ENCODE measurements around the gene MAP3K10. TPM values are rescaled to one million over a fixed set of nuclear protein-coding genes. Genes with fewer than 3 reads are reported as not detected.

The MAP3K10 gene
- total RNA-seq, 1 experiment from 2014 or later: 255 TPM

DNA sequence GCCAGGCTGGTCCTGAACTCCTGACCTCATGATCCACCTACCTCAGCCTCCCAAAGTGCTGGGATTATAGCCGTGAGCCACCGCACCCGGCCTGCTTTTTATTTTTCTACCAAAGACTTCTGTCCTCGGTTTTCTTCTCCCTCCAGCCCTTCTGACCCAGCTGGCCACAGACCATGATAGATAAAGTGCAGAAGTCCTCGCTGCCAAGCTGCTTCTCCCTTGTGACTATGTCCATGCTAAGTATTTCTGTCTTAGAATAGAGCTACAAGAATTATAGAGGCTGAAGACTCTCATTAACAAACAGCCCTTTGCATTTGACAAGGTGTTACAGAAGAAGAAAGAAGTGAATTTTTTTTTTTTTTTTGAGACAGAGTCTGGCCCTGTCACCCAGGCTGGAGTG, 15.4 kb upstream of the MAP3K10 start:
- in situ Hi-C loops (cut with HindIII; ENCODE audit: low pct_unique_long_range_greater_than_20kb, low sequenced_read_pairs) (no loop called here), intact Hi-C loops (cut with micrococcal nuclease; ENCODE audit: unreplicated experiment) (no loop called here)
- Histone ChIP-seq H3K27ac (ENCODE audit: low read length) (no peak overlapping the region), H3K4me1 (ENCODE audit: control insufficient read depth, insufficient read depth, low read length) (no peaks in the 10 kb centered on the region), H3K4me3 (ENCODE audit: low read depth in 2 of 2, low read length in 2 of 2) (no peak overlapping the region), H3K36me3 (ENCODE audit: control insufficient read depth, insufficient read depth, low read length) (no peaks in the 10 kb centered on the region), H3K9me3 (ENCODE audit: control insufficient read depth, insufficient read depth, low read depth, low read length) (peaks cover 7% of the 10 kb centered on the region; the same call in 1 of the 2 replicates), H3K27me3 (ENCODE audit: control insufficient read depth, insufficient read depth, low read length) (peaks cover 9% of the 10 kb centered on the region)
- ChIA-PET POLR2A (interaction anchor here (0.7 to 1.9 kb wide), 7 partner anchors 10 to 342 kb away, joined by 3 to 15 read pairs (median 6); no protein-coding TSS in a partner anchor), CTCF (interaction anchor here (0.6 to 8.1 kb wide), 15 partner anchors 11 to 1539 kb away, joined by 3 to 113 read pairs (median 5); partner anchors contain the start of genes MAP3K10 and TTC9B)
- DNase-seq (ENCODE audit: low read depth, low spot score): no peak
- ATAC-seq: no peak
- TF ChIP-seq POLR2AphosphoS5 (IDR thresholded peaks at IDR 0.05; ENCODE audit: low read depth, low read length): no peak
- TF ChIP-seq SIN3A (IDR thresholded peaks at IDR 0.05; ENCODE audit: borderline replicate concordance, insufficient read depth, low read depth, low read length): no peak
- TF ChIP-seq, protein P1, sequence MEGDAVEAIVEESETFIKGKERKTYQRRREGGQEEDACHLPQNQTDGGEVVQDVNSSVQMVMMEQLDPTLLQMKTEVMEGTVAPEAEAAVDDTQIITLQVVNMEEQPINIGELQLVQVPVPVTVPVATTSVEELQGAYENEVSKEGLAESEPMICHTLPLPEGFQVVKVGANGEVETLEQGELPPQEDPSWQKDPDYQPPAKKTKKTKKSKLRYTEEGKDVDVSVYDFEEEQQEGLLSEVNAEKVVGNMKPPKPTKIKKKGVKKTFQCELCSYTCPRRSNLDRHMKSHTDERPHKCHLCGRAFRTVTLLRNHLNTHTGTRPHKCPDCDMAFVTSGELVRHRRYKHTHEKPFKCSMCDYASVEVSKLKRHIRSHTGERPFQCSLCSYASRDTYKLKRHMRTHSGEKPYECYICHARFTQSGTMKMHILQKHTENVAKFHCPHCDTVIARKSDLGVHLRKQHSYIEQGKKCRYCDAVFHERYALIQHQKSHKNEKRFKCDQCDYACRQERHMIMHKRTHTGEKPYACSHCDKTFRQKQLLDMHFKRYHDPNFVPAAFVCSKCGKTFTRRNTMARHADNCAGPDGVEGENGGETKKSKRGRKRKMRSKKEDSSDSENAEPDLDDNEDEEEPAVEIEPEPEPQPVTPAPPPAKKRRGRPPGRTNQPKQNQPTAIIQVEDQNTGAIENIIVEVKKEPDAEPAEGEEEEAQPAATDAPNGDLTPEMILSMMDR (IDR thresholded peaks at IDR 0.05): no peak
- no peak for TF ChIP-seq TCF7L2 (IDR thresholded peaks at IDR 0.05; ENCODE audit: low read depth, low read length)
- TF ChIP-seq, protein P2, sequence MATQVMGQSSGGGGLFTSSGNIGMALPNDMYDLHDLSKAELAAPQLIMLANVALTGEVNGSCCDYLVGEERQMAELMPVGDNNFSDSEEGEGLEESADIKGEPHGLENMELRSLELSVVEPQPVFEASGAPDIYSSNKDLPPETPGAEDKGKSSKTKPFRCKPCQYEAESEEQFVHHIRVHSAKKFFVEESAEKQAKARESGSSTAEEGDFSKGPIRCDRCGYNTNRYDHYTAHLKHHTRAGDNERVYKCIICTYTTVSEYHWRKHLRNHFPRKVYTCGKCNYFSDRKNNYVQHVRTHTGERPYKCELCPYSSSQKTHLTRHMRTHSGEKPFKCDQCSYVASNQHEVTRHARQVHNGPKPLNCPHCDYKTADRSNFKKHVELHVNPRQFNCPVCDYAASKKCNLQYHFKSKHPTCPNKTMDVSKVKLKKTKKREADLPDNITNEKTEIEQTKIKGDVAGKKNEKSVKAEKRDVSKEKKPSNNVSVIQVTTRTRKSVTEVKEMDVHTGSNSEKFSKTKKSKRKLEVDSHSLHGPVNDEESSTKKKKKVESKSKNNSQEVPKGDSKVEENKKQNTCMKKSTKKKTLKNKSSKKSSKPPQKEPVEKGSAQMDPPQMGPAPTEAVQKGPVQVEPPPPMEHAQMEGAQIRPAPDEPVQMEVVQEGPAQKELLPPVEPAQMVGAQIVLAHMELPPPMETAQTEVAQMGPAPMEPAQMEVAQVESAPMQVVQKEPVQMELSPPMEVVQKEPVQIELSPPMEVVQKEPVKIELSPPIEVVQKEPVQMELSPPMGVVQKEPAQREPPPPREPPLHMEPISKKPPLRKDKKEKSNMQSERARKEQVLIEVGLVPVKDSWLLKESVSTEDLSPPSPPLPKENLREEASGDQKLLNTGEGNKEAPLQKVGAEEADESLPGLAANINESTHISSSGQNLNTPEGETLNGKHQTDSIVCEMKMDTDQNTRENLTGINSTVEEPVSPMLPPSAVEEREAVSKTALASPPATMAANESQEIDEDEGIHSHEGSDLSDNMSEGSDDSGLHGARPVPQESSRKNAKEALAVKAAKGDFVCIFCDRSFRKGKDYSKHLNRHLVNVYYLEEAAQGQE (IDR thresholded peaks at IDR 0.05; ENCODE audit: insufficient read depth in 1 of 2, low read depth in 2 of 2, low read length in 1 of 2): no peak
- no TSS peak for BruUV-seq (replicated peaks)

DNA sequence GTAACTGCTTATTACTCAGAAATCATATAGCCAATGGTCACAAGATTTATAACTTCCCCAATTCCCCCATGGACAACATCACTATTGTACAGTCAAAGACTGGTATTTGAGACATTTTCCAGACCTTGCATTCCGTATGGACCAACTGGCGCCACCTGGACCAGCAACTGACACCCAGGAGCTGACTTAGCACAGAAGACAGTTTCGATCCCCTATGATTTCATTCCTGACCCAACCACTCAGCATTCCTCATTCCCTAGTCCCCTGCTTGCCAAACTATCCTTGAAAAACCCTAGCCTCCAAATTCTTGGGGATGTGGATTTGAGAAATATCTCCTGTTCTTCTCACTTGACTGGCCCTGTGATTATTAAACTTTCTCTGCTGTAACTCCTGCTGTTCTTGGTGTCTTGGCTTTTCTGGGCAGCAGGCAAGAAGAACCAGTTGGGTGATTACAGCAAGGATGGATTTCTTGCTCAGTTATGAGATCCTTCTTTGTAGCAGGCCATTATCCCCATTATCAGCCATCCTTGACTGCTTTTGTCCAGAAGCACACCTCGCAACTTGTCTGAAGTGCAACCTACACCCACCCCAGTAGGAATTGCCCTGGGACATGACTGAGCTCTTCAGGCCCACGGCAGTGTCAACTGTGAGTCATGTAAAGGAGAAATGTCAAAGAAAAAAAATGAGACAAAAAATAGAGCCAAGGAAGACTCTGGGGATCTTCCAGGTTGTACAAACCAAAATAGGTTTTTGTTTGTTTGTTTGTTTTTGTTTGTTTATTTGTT, 13.7 kb upstream of the MAP3K10 start:
- no peaks in the 10 kb centered on the region for H3K36me3 ChIP-seq (ENCODE audit: control insufficient read depth, insufficient read depth, low read length)
- intact Hi-C loops (cut with micrococcal nuclease; ENCODE audit: unreplicated experiment): no loop called here
- H3K4me1 ChIP-seq (ENCODE audit: control insufficient read depth, insufficient read depth, low read length): no peaks in the 10 kb centered on the region
- CTCF ChIA-PET: interaction anchor here (0.6 to 8.1 kb wide), 6 partner anchors 13 to 118 kb away, joined by 3 to 113 read pairs (median 8); partner anchors contain the start of gene TTC9B
- peaks cover 7% of the 10 kb centered on the region; the same call in 1 of the 2 replicates for H3K9me3 ChIP-seq (ENCODE audit: control insufficient read depth, insufficient read depth, low read depth, low read length)
- BruUV-seq (replicated peaks): no TSS peak
- H3K27me3 ChIP-seq (ENCODE audit: control insufficient read depth, insufficient read depth, low read length): peaks cover 13% of the 10 kb centered on the region
- H3K27ac ChIP-seq (ENCODE audit: low read length): no peak overlapping the region
- in situ Hi-C loops (cut with HindIII; ENCODE audit: low pct_unique_long_range_greater_than_20kb, low sequenced_read_pairs): no loop called here
- DNase-seq (ENCODE audit: low read depth, low spot score) (no peak), ATAC-seq (no peak)
- no peak overlapping the region for H3K4me3 ChIP-seq (ENCODE audit: low read depth in 2 of 2, low read length in 2 of 2)
- POLR2A ChIA-PET: interaction anchor here (0.6 to 2.6 kb wide), 4 partner anchors 20 to 207 kb away, joined by 5 to 10 read pairs (median 6); partner anchors contain the start of gene PSMC4
- TF ChIP-seq POLR2AphosphoS5 (IDR thresholded peaks at IDR 0.05; ENCODE audit: low read depth, low read length) (no peak), TCF7L2 (IDR thresholded peaks at IDR 0.05; ENCODE audit: low read depth, low read length) (no peak), SIN3A (IDR thresholded peaks at IDR 0.05; ENCODE audit: borderline replicate concordance, insufficient read depth, low read depth, low read length) (no peak)
- TF ChIP-seq, protein P1 (IDR thresholded peaks at IDR 0.05): no peak
- TF ChIP-seq, protein P2 (IDR thresholded peaks at IDR 0.05; ENCODE audit: insufficient read depth in 1 of 2, low read depth in 2 of 2, low read length in 1 of 2): no peak

Data from Panc1 (cell line).